ENCODE data around the gene BAMBI. TPM values are rescaled to one million over a fixed set of nuclear protein-coding genes. Genes with fewer than 3 reads are reported as not detected.

Gene BAMBI
- total RNA-seq, 2 experiments from 2014 or later: 2.5 to 2.9 TPM

- ATAC-seq (ENCODE audit: poor library complexity): no peak
- Mint-ChIP-seq H3K27ac (no peak overlapping the region), H3K9me3 (peaks cover 3% of the 10 kb centered on the region), H3K4me1 (ENCODE audit: low read depth) (no peaks in the 10 kb centered on the region), H3K4me3 (no peak overlapping the region), H3K27me3 (peaks cover 39% of the 10 kb centered on the region), H3K36me3 (ENCODE audit: low read depth) (no peaks in the 10 kb centered on the region)
- ChIA-PET CTCF (interaction anchor here (0.9 kb wide), 1 partner anchor 65 kb away, joined by 3 read pairs; no protein-coding TSS in a partner anchor), POLR2A (no interaction called here)
- Histone ChIP-seq H3K4me3 (ENCODE audit: low read length) (no peak overlapping the region), H3K27ac (ENCODE audit: low read depth in 1 of 2, low read length in 2 of 2) (no peak overlapping the region), H3K9me3 (ENCODE audit: control insufficient read depth in 1 of 2, insufficient read depth in 1 of 2, low read length in 2 of 2) (peaks cover 0 to 5% of the 10 kb centered on the region in 2 experiments), H3K4me1 (ENCODE audit: insufficient read depth, low read length) (no peaks in the 10 kb centered on the region), H3K27me3 (ENCODE audit: control insufficient read depth in 1 of 2, insufficient read depth in 2 of 2, low read length in 2 of 2) (peaks cover 6 to 16% of the 10 kb centered on the region in 2 experiments), H3K36me3 (ENCODE audit: insufficient read depth, low read length) (no peaks in the 10 kb centered on the region)
- intact Hi-C loops (cut with DNase I, micrococcal nuclease): no loop called here
- no peak for TF ChIP-seq CTCF (IDR thresholded peaks at IDR 0.05)
- DNase-seq: no peak
Observed at GRCh38 chr10:28728366-28728765, 51.0 kb downstream of the BAMBI start.

- ChIA-PET POLR2A (no interaction called here), CTCF (no interaction called here)
- Mint-ChIP-seq H3K27me3 (peaks cover 28% of the 10 kb centered on the region), H3K9me3 (peaks cover 9% of the 10 kb centered on the region), H3K36me3 (ENCODE audit: low read depth) (no peaks in the 10 kb centered on the region), H3K4me3 (no peak overlapping the region), H3K27ac (no peak overlapping the region), H3K4me1 (ENCODE audit: low read depth) (no peaks in the 10 kb centered on the region)
- Histone ChIP-seq H3K27me3 (ENCODE audit: control insufficient read depth in 1 of 2, insufficient read depth in 2 of 2, low read length in 2 of 2) (peaks cover 0 to 8% of the 10 kb centered on the region in 2 experiments), H3K4me3 (ENCODE audit: low read length) (no peak overlapping the region), H3K4me1 (ENCODE audit: insufficient read depth, low read length) (no peaks in the 10 kb centered on the region), H3K9me3 (ENCODE audit: control insufficient read depth in 1 of 2, insufficient read depth in 1 of 2, low read length in 2 of 2) (peaks cover 5 to 8% of the 10 kb centered on the region in 2 experiments), H3K36me3 (ENCODE audit: insufficient read depth, low read length) (no peaks in the 10 kb centered on the region), H3K27ac (ENCODE audit: low read depth in 1 of 2, low read length in 2 of 2) (no peak overlapping the region)
- ATAC-seq (ENCODE audit: poor library complexity): no peak
- no peak for DNase-seq
- intact Hi-C loops (cut with DNase I, micrococcal nuclease): no loop called here
- TF ChIP-seq CTCF (IDR thresholded peaks at IDR 0.05): no peak
Observed at GRCh38 chr10:28730031-28730778, 52.9 kb downstream of the BAMBI start.

GRCh38 chr10:28732091-28732490 lies 54.8 kb downstream of the BAMBI start:
- ATAC-seq (ENCODE audit: poor library complexity): no peak
- Mint-ChIP-seq H3K4me3 (no peak overlapping the region), H3K27ac (no peak overlapping the region), H3K27me3 (peaks cover 23% of the 10 kb centered on the region), H3K9me3 (peaks cover 9% of the 10 kb centered on the region), H3K4me1 (ENCODE audit: low read depth) (no peaks in the 10 kb centered on the region), H3K36me3 (ENCODE audit: low read depth) (no peaks in the 10 kb centered on the region)
- no peak overlapping the region for H3K27ac ChIP-seq (ENCODE audit: low read depth in 1 of 2, low read length in 2 of 2)
- H3K9me3 ChIP-seq (ENCODE audit: control insufficient read depth in 1 of 2, insufficient read depth in 1 of 2, low read length in 2 of 2): peaks cover 5 to 8% of the 10 kb centered on the region in 2 experiments
- intact Hi-C loops (cut with DNase I, micrococcal nuclease): no loop called here
- no peak for DNase-seq
- H3K4me1 ChIP-seq (ENCODE audit: insufficient read depth, low read length): no peaks in the 10 kb centered on the region
- ChIA-PET POLR2A (no interaction called here), CTCF (no interaction called here)
- TF ChIP-seq CTCF (IDR thresholded peaks at IDR 0.05): no peak
- no peak overlapping the region for H3K4me3 ChIP-seq (ENCODE audit: low read length)
- no peaks in the 10 kb centered on the region for H3K36me3 ChIP-seq (ENCODE audit: insufficient read depth, low read length)
- H3K27me3 ChIP-seq (ENCODE audit: control insufficient read depth in 1 of 2, insufficient read depth in 2 of 2, low read length in 2 of 2): peaks cover 0 to 4% of the 10 kb centered on the region in 2 experiments

Other genes with a start within 250 kb of the BAMBI start
- gene WAC, start 144.4 kb upstream of the BAMBI start, total RNA-seq: 100 to 1,000 TPM; 169 to 177 TPM